Right lobe of liver (tissue), 6 donors: ENCODE data around the gene PDZD2. TPM values are rescaled to one million over a fixed set of nuclear protein-coding genes. Genes with fewer than 3 reads are reported as not detected.

ENCODE experiments used
- ATAC-seq, 4 donors: fragments of 200-7000 bp; cut with Tn5 transposase; one replicate each; pipeline ENCODE4 v1.9.1; 2020; ENCODE audit warnings: mild to moderate bottlenecking in 4 of 4, moderate library complexity in 4 of 4
- DNase-seq, 3 donors: peaks; one replicate each; pipeline ENCODE4 v3.0.0-alpha.2; 2020
- H3K27ac ChIP-seq, 3 donors: fragments of 200-600 bp; one replicate each; pipeline ENCODE4 v1.8.0; 2022
- H3K27me3 ChIP-seq, 2 donors: fragments of 200-600 bp; one replicate each; pipeline ENCODE4 v1.8.0; 2022
- H3K36me3 ChIP-seq, 4 donors: fragments of 200-600 bp; sonication (generic) in 1 of 4; one replicate each; pipeline versions ENCODE4 v1.5.1 to v1.8.0; 2017 to 2022; ENCODE audit warnings: control low read depth in 1 of 4
- H3K4me1 ChIP-seq, 4 donors: fragments of 200-600 bp; sonication (generic) in 1 of 4; one replicate each; pipeline versions ENCODE4 v1.5.1 to v1.8.0; 2017 to 2022; ENCODE audit warnings: control low read depth in 1 of 4
- H3K4me3 ChIP-seq, 3 donors: fragments of 200-600 bp; one replicate each; pipeline ENCODE4 v1.8.0; 2022
- H3K9me3 ChIP-seq, 4 donors: fragments of 200-600 bp; sonication (generic) in 1 of 4; one replicate each; pipeline versions ENCODE4 v1.5.1 to v1.8.0; 2017 to 2022; ENCODE audit warnings: control low read depth in 1 of 4
- CTCF ChIP-seq, 4 donors: fragments of 200-600 bp in 3 of 4; fragments of 450-650 bp in 1 of 4; IDR thresholded peaks; one replicate each; pipeline versions ENCODE4 v1.5.1 to v1.8.0; 2016 to 2022; ENCODE audit warnings: antibody characterized with exemption in 4 of 4, mild to moderate bottlenecking in 2 of 4
- POLR2A ChIP-seq: fragments of 450-650 bp; IDR thresholded peaks from one replicate; pipeline ENCODE4 v1.6.1; 2017; ENCODE audit warnings: antibody characterized with exemption, mild to moderate bottlenecking
- WGBS: methylation state at CpG from one replicate; pipeline ENCODE4 v1.1.6; 2018; ENCODE audit warnings: low coverage, low lambda C conversion rate; ENCODE audit not compliant: insufficient coverage; ENCODE audit errors: missing lambda C conversion rate; 5-methylcytosine and 5-hydroxymethylcytosine counted together
- intact Hi-C, 2 donors: fragments of 100-400 bp; cut with DNase I; formaldehyde crosslinking; loops; one replicate each; pipeline versions ENCODE4 v1.11.2 to v1.14.1; 2022
- total RNA-seq, 6 experiments: library from RNA; depleted of rRNA in 2 of 6; stranded (reverse); fragments of >200 nt in 2 of 6; fragmentation: NEBNext Ultra II Directional in 3 of 6; extraction: Animal tissue kit (Norgen Biotek cat#: 25700) in 3 of 6; gene quantifications; one replicate each; pipeline versions ENCODE4 v1.1.0 to v1.2.4, GENCODE V29; 2016 to 2023
- donor health status: DM: no; HTN: yes; CAD: no.
- donor health status: DM: no; HTN: no; CAD: no.
- donor health status: DM: no; HTN: no; CAD: no.
- donor health status: DM: no; HTN: yes; CAD: no.
- donor health status: DM: no; HTN: yes; CAD: no.

Gene PDZD2
- total RNA-seq, 6 experiments from 2014 or later, result 0.43 to 1.9 (median 0.88) TPM

- intact Hi-C loops, result no loop called here
- no peaks in the 10 kb centered on the region for H3K36me3 ChIP-seq
- no peak overlapping the region for H3K4me3 ChIP-seq
- no peak for ATAC-seq
- WGBS, result 47% methylated on average over 6 of the region's 7 CpGs
- H3K27ac ChIP-seq, result no peak overlapping the region
- no peaks in the 10 kb centered on the region for H3K4me1 ChIP-seq
- no peak for DNase-seq
- no peaks in the 10 kb centered on the region for H3K27me3 ChIP-seq
- H3K9me3 ChIP-seq, result no peaks in the 10 kb centered on the region
- TF ChIP-seq POLR2A, result no peak
- no peak for TF ChIP-seq CTCF (IDR thresholded peaks at IDR 0.05)
Observed at GRCh38 chr5:31698673-31699072, 59.7 kb downstream of the PDZD2 start.

GRCh38 chr5:31701642-31702299 lies 62.8 kb downstream of the PDZD2 start:
- no peaks in the 10 kb centered on the region for H3K4me1 ChIP-seq
- H3K27ac ChIP-seq, result no peak overlapping the region
- H3K9me3 ChIP-seq, result no peaks in the 10 kb centered on the region
- intact Hi-C loops, result no loop called here
- no peak for TF ChIP-seq POLR2A
- no peak for TF ChIP-seq CTCF (IDR thresholded peaks at IDR 0.05)
- ATAC-seq (no peak), DNase-seq (no peak)
- no peaks in the 10 kb centered on the region for H3K36me3 ChIP-seq
- WGBS, result 33% methylated on average over 11 of the region's 11 CpGs
- no peaks in the 10 kb centered on the region for H3K27me3 ChIP-seq
- no peak overlapping the region for H3K4me3 ChIP-seq

GRCh38 chr5:31702712-31703111 lies 63.8 kb downstream of the PDZD2 start:
- Histone ChIP-seq H3K9me3 (no peaks in the 10 kb centered on the region), H3K4me1 (no peaks in the 10 kb centered on the region), H3K27ac (no peak overlapping the region), H3K27me3 (no peaks in the 10 kb centered on the region), H3K4me3 (no peak overlapping the region), H3K36me3 (no peaks in the 10 kb centered on the region)
- ATAC-seq, result no peak
- intact Hi-C loops, result no loop called here
- no peak for DNase-seq
- no peak for TF ChIP-seq CTCF (IDR thresholded peaks at IDR 0.05)
- no peak for TF ChIP-seq POLR2A
- 40% methylated on average over 1 of the region's 2 CpGs for WGBS

GRCh38 chr5:31703757-31704156 lies 64.8 kb downstream of the PDZD2 start:
- 38% methylated on average over 1 of the region's 1 CpG for WGBS
- Histone ChIP-seq H3K27ac (no peak overlapping the region), H3K9me3 (no peaks in the 10 kb centered on the region), H3K27me3 (no peaks in the 10 kb centered on the region), H3K4me3 (no peak overlapping the region), H3K36me3 (no peaks in the 10 kb centered on the region), H3K4me1 (no peaks in the 10 kb centered on the region)
- DNase-seq, result no peak
- no peak for ATAC-seq
- TF ChIP-seq POLR2A (no peak), CTCF (IDR thresholded peaks at IDR 0.05) (no peak)
- intact Hi-C loops, result no loop called here

- no peak overlapping the region for H3K27ac ChIP-seq
- H3K4me1 ChIP-seq, result no peaks in the 10 kb centered on the region
- ATAC-seq, result no peak
- TF ChIP-seq POLR2A (no peak), CTCF (IDR thresholded peaks at IDR 0.05) (no peak)
- H3K9me3 ChIP-seq, result no peaks in the 10 kb centered on the region
- 53% methylated on average over 3 of the region's 4 CpGs for WGBS
- no peak for DNase-seq
- H3K36me3 ChIP-seq, result no peaks in the 10 kb centered on the region
- intact Hi-C loops, result no loop called here
- H3K27me3 ChIP-seq, result no peaks in the 10 kb centered on the region
- no peak overlapping the region for H3K4me3 ChIP-seq
Observed at GRCh38 chr5:31706186-31706585, 67.3 kb downstream of the PDZD2 start.
